ENCODE data around the gene XK. TPM values are rescaled to one million over a fixed set of nuclear protein-coding genes. Genes with fewer than 3 reads are reported as not detected.
"Not testable (repeated sequence)": the region's sequence is repeated elsewhere in the genome, so short reads cannot be mapped to it uniquely, and the experiment has no call there.

Gene XK
- total RNA-seq, 2 donors from 2014 or later: 9.3 to 9.6 TPM

DNA sequence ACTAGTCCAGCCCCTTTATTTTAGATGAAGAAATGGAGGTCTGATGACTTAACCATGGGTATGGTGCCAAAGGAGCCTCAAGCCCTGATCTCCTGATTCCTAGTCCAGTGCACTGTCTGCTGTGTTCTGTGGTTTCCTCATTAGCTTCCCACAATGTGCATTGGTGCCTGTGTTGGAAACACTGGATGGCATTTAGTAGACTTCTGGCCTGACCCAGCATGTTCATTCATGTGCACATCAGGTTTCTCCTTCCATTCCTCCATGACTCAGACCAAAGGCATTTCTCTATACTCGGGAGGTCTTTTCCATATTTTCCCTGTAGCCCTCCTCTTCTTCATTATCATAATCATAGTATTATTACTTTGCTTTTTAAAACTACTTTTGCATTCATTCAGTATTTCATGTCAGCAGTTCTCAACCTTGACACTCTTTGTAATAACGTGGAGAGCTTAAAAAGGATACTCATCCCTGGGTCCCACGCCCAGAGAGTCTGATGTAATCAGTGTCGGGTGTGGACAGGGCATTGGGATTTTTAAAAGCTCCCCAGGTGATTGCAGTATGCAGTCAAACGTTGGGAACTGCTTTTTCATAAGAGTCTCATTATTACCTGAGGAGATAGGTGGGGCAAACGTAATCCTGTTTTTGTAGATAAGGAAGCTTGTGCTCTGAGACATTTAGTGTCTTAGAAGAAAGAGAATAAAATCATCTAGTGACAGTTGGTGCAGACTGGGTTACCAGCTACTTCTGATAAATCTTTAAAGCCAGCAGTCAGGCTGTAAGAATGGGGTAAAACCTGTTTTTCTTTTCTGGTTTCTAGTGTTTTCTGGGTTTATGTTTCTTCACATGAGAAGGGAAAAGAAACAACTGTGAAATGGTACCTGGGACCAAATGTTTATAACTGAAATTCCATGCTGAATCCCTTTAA lies 40.9 kb upstream of the XK start:
- no peak overlapping the region for H3K27ac ChIP-seq
- ATAC-seq (no peak), DNase-seq (no peak)
- H3K36me3 ChIP-seq (replicated peaks in 1 of 2; ENCODE audit: insufficient read depth in 1 of 2, low read depth in 2 of 2): no peaks in the 10 kb centered on the region
- TF ChIP-seq CTCF (IDR thresholded peaks at IDR 0.05) (no peak), POLR2A (IDR thresholded peaks at IDR 0.05) (no peak)
- no peaks in the 10 kb centered on the region for H3K27me3 ChIP-seq
- WGBS, 2 donors: 49 to 63% methylated on average over 5 to 6 of the region's 6 CpGs
- no peak overlapping the region for H3K4me3 ChIP-seq
- no peaks in the 10 kb centered on the region for H3K4me1 ChIP-seq
- intact Hi-C loops (cut with DNase I): no loop called here
- H3K9me3 ChIP-seq: no peaks in the 10 kb centered on the region

DNA sequence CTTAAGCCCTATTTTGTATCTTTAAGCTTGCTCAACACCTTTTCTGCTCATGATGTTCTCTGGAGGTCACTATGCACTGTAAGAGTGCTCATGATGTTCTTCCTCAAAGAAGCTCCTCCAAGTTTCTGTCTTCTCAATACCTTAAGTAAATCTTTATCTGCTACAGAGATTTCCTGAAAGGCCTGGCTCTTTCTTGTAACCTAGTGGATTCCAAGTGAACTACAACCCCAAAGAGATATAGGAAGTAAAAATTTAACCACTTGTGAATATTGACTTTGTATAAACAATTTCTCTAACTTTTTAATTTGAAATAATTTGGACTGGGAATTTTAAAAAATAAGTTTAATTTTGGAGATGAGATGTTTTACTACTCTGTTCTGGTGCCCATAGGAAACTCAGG lies 39.3 kb upstream of the XK start:
- no peaks in the 10 kb centered on the region for H3K27me3 ChIP-seq
- no peak overlapping the region for H3K27ac ChIP-seq
- H3K36me3 ChIP-seq (replicated peaks in 1 of 2; ENCODE audit: insufficient read depth in 1 of 2, low read depth in 2 of 2): no peaks in the 10 kb centered on the region
- intact Hi-C loops (cut with DNase I): no loop called here
- DNase-seq (no peak), ATAC-seq (no peak)
- TF ChIP-seq POLR2A (IDR thresholded peaks at IDR 0.05) (no peak), CTCF (IDR thresholded peaks at IDR 0.05) (peak in 4 of 7 experiments; percentile 11 to 24 (median 16))
- no peak overlapping the region for H3K4me3 ChIP-seq
- H3K4me1 ChIP-seq: no peaks in the 10 kb centered on the region
- H3K9me3 ChIP-seq: no peaks in the 10 kb centered on the region

GRCh38 chrX:37650879-37651278 lies 34.7 kb upstream of the XK start:
- H3K27ac ChIP-seq; intact Hi-C loops (cut with DNase I); H3K4me1 ChIP-seq; H3K36me3 ChIP-seq (replicated peaks in 1 of 2; ENCODE audit: insufficient read depth in 1 of 2, low read depth in 2 of 2); ATAC-seq; DNase-seq; H3K27me3 ChIP-seq; H3K9me3 ChIP-seq; H3K4me3 ChIP-seq: not testable (repeated sequence)
- WGBS, 2 donors: 86 to 100% methylated on average over 1 to 2 of the region's 2 CpGs

- no peaks in the 10 kb centered on the region for H3K36me3 ChIP-seq (replicated peaks in 1 of 2; ENCODE audit: insufficient read depth in 1 of 2, low read depth in 2 of 2)
- no peaks in the 10 kb centered on the region for H3K4me1 ChIP-seq
- ATAC-seq: no peak
- H3K9me3 ChIP-seq: no peaks in the 10 kb centered on the region
- H3K27ac ChIP-seq: no peak overlapping the region
- TF ChIP-seq CTCF (IDR thresholded peaks at IDR 0.05) (no peak), POLR2A (IDR thresholded peaks at IDR 0.05) (no peak)
- no peaks in the 10 kb centered on the region for H3K27me3 ChIP-seq
- no peak for DNase-seq
- 78 to 83% methylated on average over 1 of the region's 1 CpG for WGBS, 2 donors
- intact Hi-C loops (cut with DNase I): no loop called here
- no peak overlapping the region for H3K4me3 ChIP-seq
Measured at GRCh38 chrX:37651921-37652452, 33.6 kb upstream of the XK start.

DNA sequence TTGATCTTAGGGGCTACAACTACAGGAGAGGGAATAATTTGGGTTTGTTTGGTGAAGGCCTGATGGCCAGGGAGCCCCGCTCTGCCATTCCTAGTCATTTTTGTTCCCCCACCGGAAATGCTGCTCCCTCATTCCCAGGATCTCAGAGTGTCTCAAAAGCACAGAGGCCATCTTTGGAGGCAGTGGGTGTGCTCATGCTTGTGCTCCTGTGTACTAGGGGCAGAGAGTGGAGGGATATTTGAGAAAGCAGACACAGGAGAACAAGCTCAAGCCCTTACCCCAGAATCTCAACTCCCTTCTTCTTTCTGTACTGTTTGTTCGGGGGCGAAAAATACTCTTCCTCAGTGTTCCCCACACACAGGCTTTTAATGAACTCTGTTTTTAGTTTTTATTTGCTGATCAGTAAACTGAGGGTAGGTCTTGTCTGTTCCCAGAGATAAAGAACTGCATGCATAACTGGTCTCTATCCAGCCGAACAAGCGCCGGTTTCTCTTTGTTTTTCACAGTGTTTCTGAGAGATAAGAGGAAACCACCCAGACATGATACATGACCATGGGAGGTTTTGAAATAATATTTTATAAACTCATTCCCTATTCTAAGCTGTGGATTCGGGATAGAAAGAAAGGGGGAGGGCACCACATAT lies 32.9 kb upstream of the XK start:
- H3K4me3 ChIP-seq: no peak overlapping the region
- WGBS, 2 donors: 77 to 81% methylated on average over 7 to 8 of the region's 8 CpGs
- H3K27ac ChIP-seq: no peak overlapping the region
- H3K36me3 ChIP-seq (replicated peaks in 1 of 2; ENCODE audit: insufficient read depth in 1 of 2, low read depth in 2 of 2): no peaks in the 10 kb centered on the region
- no peak for ATAC-seq
- H3K4me1 ChIP-seq: no peaks in the 10 kb centered on the region
- DNase-seq: no peak
- TF ChIP-seq CTCF (IDR thresholded peaks at IDR 0.05) (no peak), POLR2A (IDR thresholded peaks at IDR 0.05) (no peak)
- H3K9me3 ChIP-seq: no peaks in the 10 kb centered on the region
- intact Hi-C loops (cut with DNase I): no loop called here
- H3K27me3 ChIP-seq: no peaks in the 10 kb centered on the region
